Endodermal cell (in vitro differentiated cells): ENCODE measurements around the gene KRTAP13-2. TPM values are rescaled to one million over a fixed set of nuclear protein-coding genes. Genes with fewer than 3 reads are reported as not detected.

ENCODE experiments used
- DNase-seq: peaks from one replicate; pipeline ENCODE4 v3.0.0-alpha.2; 2017
- H3K27ac ChIP-seq: 2 replicates; pipeline ENCODE4 v1.5.1; 2013; ENCODE audit warnings: mild to moderate bottlenecking, low read depth, low read length, moderate library complexity
- H3K27me3 ChIP-seq: 2 replicates; pipeline ENCODE4 v1.6.1; 2013; ENCODE audit warnings: mild to moderate bottlenecking, low read length, moderate library complexity; ENCODE audit not compliant: insufficient read depth, control insufficient read depth, poor library complexity, severe bottlenecking
- H3K36me3 ChIP-seq: 2 replicates; pipeline ENCODE4 v1.7.0; 2013; ENCODE audit warnings: mild to moderate bottlenecking, low read length, moderate library complexity; ENCODE audit not compliant: control insufficient read depth, insufficient read depth
- H3K4me1 ChIP-seq: one replicate; pipeline ENCODE4 v1.7.0; 2013; ENCODE audit warnings: low read length; ENCODE audit not compliant: control insufficient read depth, insufficient read depth
- H3K4me3 ChIP-seq: 2 replicates; pipeline ENCODE4 v1.5.1; 2013; ENCODE audit warnings: mild to moderate bottlenecking, low read length, moderate library complexity
- H3K9ac ChIP-seq: 2 replicates; pipeline ENCODE4 v1.6.1; 2013; ENCODE audit warnings: mild to moderate bottlenecking, low read length, moderate library complexity; ENCODE audit not compliant: poor library complexity, severe bottlenecking; ENCODE audit errors: extremely low read depth
- H3K9me3 ChIP-seq: 2 replicates; pipeline ENCODE4 v1.6.1; 2013; ENCODE audit warnings: mild to moderate bottlenecking, low read length, moderate library complexity; ENCODE audit not compliant: control insufficient read depth
- H3K27ac Mint-ChIP-seq: 2 replicates; pipeline ENCODE4 v1.8.0; 2020; ENCODE audit warnings: mixed read lengths
- H3K27me3 Mint-ChIP-seq: 2 replicates; pipeline ENCODE4 v1.8.0; 2021; ENCODE audit warnings: mild to moderate bottlenecking, mixed read lengths; ENCODE audit not compliant: insufficient read depth
- H3K36me3 Mint-ChIP-seq: 2 replicates; pipeline ENCODE4 v1.8.0; 2020; ENCODE audit warnings: low read depth, mixed read lengths
- H3K4me1 Mint-ChIP-seq: 2 replicates; pipeline ENCODE4 v1.8.0; 2020; ENCODE audit warnings: mixed read lengths
- H3K4me3 Mint-ChIP-seq: 2 replicates; pipeline ENCODE4 v1.8.0; 2020; ENCODE audit warnings: mild to moderate bottlenecking, moderate library complexity, mixed read lengths
- H3K9me3 Mint-ChIP-seq: 2 replicates; pipeline ENCODE4 v1.8.0; 2020; ENCODE audit warnings: mild to moderate bottlenecking, mixed read lengths
- WGBS, 2 experiments: methylation state at CpG; one replicate each; pipeline versions ENCODE4 v1.1.5 to v1.1.7; 2013; ENCODE audit warnings: missing lambda C conversion rate in 2 of 2, mixed read lengths in 1 of 2; ENCODE audit not compliant: insufficient coverage in 1 of 2, insufficient read length in 1 of 2; 5-methylcytosine and 5-hydroxymethylcytosine counted together
- long read RNA-seq, 4 experiments: library from polyadenylated mRNA in 2 of 4; library from RNA in 1 of 4; library from capped mRNA in 1 of 4; stranded (forward) in 3 of 4; unstranded in 1 of 4; transcript quantifications; one replicate each; pipeline ENCODE4 v2.0.0, GENCODE V29; 2020 to 2021; ENCODE audit warnings: inconsistent platforms in 1 of 4
- polyA plus RNA-seq, 2 experiments: library from polyadenylated mRNA; stranded (reverse); fragments of 50-300 nt; gene quantifications; one replicate each; pipeline ENCODE4 v1.2.3, GENCODE V29; 2013
- total RNA-seq, 2 donors: library from RNA; stranded (reverse); fragmentation: NEBNext Ultra II Directional in 1 of 2; extraction: Animal tissue kit (Norgen Biotek cat#: 25700) in 1 of 2; gene quantifications; 2 replicates in 1 of 2; 3 replicates in 1 of 2; pipeline ENCODE4 v1.2.1, GENCODE V29; 2021
- TF ChIP-seq, protein P1 (sequence below): fragments of 200-600 bp; sonication (generic); conservative IDR thresholded peaks from 2 replicates; pipeline ENCODE4 v1.5.0; 2021; ENCODE audit warnings: antibody characterized with exemption, mild to moderate bottlenecking

KRTAP13-2 gene, protein sequence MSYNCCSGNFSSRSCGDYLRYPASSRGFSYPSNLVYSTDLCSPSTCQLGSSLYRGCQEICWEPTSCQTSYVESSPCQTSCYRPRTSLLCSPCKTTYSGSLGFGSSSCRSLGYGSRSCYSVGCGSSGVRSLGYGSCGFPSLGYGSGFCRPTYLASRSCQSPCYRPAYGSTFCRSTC
- total RNA-seq, result not detected
- polyA plus RNA-seq (2013, experiment 1 of 2), result not detected
- not detected for polyA plus RNA-seq (2013, experiment 2 of 2)
- long read RNA-seq, experiment 1, result 0 reads
- long read RNA-seq, experiment 2, result 0 reads
- long read RNA-seq, experiment 3, result 0 reads
- long read RNA-seq, experiment 4, result 0 reads

DNA sequence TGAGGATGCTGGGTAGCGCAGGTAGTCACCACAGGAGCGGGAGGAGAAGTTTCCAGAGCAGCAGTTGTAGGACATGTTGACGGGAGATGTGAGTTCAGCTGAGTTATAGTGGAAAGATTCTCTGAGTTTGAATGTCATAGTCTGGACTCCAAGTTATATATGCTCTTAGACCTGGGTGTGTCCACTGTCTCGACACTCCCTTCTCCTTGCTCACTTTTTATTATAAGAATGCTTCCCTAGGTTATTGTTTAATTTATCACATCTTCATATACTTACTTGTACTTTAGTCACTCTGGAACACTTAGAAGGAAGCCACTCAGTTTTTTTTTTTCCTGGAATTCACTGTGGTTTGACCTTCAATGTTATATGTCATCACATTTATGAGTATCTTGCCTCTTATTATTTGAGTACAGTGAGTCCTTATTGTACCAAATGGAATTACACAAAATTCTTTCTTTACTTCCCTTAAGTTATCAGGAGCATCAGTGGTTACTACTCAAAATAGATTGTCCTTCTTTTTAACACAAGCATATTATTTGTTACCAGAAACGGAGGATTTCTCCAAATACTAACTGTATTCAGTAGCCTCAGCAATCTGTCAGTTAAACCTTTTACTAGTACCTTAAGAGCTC, at the start of gene KRTAP13-2:
KRTAP13-2 (minus strand) TSS at position 133 of the 632 bp plus-strand sequence; CDS start at position 75, 58 bp downstream.
- H3K27ac ChIP-seq, result no peak within 1 kb of the TSS
- H3K4me3 ChIP-seq, result no peak within 1 kb of the TSS
- Mint-ChIP-seq H3K36me3 (no peaks in the 10 kb centered on the region), H3K27ac (no peak within 1 kb of the TSS), H3K4me3 (no peak within 1 kb of the TSS), H3K9me3 (no peaks in the 10 kb centered on the region), H3K4me1 (no peaks in the 10 kb centered on the region), H3K27me3 (no peaks in the 10 kb centered on the region)
- DNase-seq, result no peak
- H3K9me3 ChIP-seq, result no peaks in the 10 kb centered on the region
- no peaks in the 10 kb centered on the region for H3K27me3 ChIP-seq
- no peaks in the 10 kb centered on the region for H3K36me3 ChIP-seq
- WGBS, 2 experiments, result 87 to 94% methylated on average over 4 to 5 of the region's 5 CpGs
- TF ChIP-seq, protein P1, sequence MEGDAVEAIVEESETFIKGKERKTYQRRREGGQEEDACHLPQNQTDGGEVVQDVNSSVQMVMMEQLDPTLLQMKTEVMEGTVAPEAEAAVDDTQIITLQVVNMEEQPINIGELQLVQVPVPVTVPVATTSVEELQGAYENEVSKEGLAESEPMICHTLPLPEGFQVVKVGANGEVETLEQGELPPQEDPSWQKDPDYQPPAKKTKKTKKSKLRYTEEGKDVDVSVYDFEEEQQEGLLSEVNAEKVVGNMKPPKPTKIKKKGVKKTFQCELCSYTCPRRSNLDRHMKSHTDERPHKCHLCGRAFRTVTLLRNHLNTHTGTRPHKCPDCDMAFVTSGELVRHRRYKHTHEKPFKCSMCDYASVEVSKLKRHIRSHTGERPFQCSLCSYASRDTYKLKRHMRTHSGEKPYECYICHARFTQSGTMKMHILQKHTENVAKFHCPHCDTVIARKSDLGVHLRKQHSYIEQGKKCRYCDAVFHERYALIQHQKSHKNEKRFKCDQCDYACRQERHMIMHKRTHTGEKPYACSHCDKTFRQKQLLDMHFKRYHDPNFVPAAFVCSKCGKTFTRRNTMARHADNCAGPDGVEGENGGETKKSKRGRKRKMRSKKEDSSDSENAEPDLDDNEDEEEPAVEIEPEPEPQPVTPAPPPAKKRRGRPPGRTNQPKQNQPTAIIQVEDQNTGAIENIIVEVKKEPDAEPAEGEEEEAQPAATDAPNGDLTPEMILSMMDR, result no peak
- H3K4me1 ChIP-seq, result no peaks in the 10 kb centered on the region
- H3K9ac ChIP-seq, result no peak within 1 kb of the TSS

DNA sequence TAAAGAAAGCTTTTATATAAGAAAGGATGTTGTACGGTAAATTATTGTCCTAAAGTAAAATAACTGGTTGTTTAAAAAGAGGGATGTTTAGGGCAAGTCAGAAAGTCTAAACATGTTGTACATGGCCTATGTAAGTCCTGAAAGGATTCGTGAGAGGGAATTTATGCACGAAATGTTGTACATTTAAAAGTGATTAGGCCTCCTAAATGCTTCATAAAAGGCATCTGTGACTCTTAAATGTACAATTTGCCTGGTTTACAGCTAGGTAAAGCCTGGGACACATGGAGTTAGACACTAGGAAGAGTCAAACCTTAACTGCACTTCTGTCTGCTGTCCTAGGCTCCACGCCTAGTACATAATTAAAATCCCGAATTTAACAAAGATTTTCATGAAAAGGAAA, 43.9 kb upstream of the KRTAP13-2 start:
- no peak for DNase-seq
- no peak overlapping the region for H3K4me3 ChIP-seq
- no peak overlapping the region for H3K9ac ChIP-seq
- Mint-ChIP-seq H3K27ac (no peak overlapping the region), H3K4me3 (no peak overlapping the region), H3K9me3 (peaks cover 28% of the 10 kb centered on the region), H3K4me1 (no peaks in the 10 kb centered on the region), H3K36me3 (no peaks in the 10 kb centered on the region), H3K27me3 (peaks cover 8% of the 10 kb centered on the region)
- no peaks in the 10 kb centered on the region for H3K27me3 ChIP-seq
- no peaks in the 10 kb centered on the region for H3K4me1 ChIP-seq
- no peak overlapping the region for H3K27ac ChIP-seq
- H3K36me3 ChIP-seq, result no peaks in the 10 kb centered on the region
- TF ChIP-seq, protein P1, result no peak
- peaks cover 32% of the 10 kb centered on the region for H3K9me3 ChIP-seq
- 90 to 96% methylated on average over 4 to 5 of the region's 5 CpGs for WGBS, 2 experiments

DNA sequence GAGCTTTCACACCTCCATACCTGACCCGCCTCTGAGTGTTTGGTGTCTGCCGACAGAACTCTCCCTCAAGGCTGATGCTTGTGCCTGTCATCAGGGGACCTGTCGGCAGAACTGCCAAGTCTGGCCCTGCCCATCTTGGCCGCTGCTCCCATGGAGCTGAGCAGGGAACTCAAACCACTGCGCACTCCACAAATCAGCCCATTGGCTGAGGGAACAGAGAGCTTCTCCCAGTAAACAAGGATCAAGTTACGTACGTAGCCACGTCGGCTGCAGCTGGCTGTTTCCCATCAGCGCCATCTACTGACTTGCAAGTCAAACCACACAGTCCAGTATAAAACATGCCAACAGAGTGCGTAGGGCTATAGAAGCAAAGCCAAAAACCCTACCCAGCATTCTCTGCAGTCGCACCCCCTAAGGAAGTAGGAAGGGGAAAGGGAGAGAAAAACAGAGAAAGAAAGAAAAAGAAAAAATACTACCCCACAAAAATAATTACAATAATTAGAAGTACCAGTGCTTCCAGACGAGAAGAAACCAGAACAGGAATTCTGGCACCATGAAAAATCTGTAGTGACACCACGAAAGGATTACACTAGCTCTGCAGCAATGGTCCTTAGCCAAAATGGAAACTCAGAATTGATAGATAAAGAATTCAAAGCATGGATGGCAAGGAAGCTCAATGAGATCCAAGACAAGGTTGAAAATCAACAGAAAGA, 36.9 kb upstream of the KRTAP13-2 start:
- H3K4me3 ChIP-seq, result no peak overlapping the region
- TF ChIP-seq, protein P1, result peak; percentile 86
- 28 to 73% methylated on average over 3 to 12 of the region's 14 CpGs for WGBS, 2 experiments
- H3K9me3 ChIP-seq, result peaks cover 10% of the 10 kb centered on the region
- Mint-ChIP-seq H3K36me3 (no peaks in the 10 kb centered on the region), H3K9me3 (peaks cover 6% of the 10 kb centered on the region), H3K27me3 (peaks cover 7% of the 10 kb centered on the region), H3K4me3 (peak overlapping the region; percentile 38), H3K4me1 (peaks cover 2% of the 10 kb centered on the region), H3K27ac (peak overlapping the region; percentile 69)
- no peaks in the 10 kb centered on the region for H3K27me3 ChIP-seq
- H3K4me1 ChIP-seq, result no peaks in the 10 kb centered on the region
- no peaks in the 10 kb centered on the region for H3K36me3 ChIP-seq
- H3K9ac ChIP-seq, result no peak overlapping the region
- DNase-seq, result peak; percentile 97
- H3K27ac ChIP-seq, result no peak overlapping the region
